Liver (tissue), 9 donors: ENCODE measurements around the gene PPP6R2. TPM values are rescaled to one million over a fixed set of nuclear protein-coding genes. Genes with fewer than 3 reads are reported as not detected.

ENCODE experiments used
- DNase-seq: peaks from one replicate; pipeline ENCODE4 v3.0.0-alpha.2; 2017; ENCODE audit warnings: low spot score
- H3K27ac ChIP-seq, 2 donors: one replicate each; pipeline ENCODE4 v1.7.0; 2013; ENCODE audit warnings: inconsistent platforms in 2 of 2, low read length in 2 of 2, control low read depth in 1 of 2, low read depth in 1 of 2, mild to moderate bottlenecking in 1 of 2
- H3K27me3 ChIP-seq, 4 donors: one replicate each; pipeline versions ENCODE4 v1.6.1 to v1.7.0; 2013; ENCODE audit warnings: low read length in 3 of 4, inconsistent platforms in 1 of 4, mild to moderate bottlenecking in 1 of 4, moderate library complexity in 1 of 4; ENCODE audit not compliant: control insufficient read depth in 4 of 4, insufficient read depth in 4 of 4
- H3K36me3 ChIP-seq, 4 donors: one replicate each; pipeline versions ENCODE4 v1.6.1 to v1.7.0; 2013; ENCODE audit warnings: low read length in 3 of 4, mild to moderate bottlenecking in 3 of 4, low read depth in 1 of 4, moderate library complexity in 1 of 4; ENCODE audit not compliant: control insufficient read depth in 4 of 4, insufficient read depth in 3 of 4
- H3K4me1 ChIP-seq, 4 donors: one replicate each; pipeline versions ENCODE4 v1.6.1 to v1.7.0; 2013; ENCODE audit warnings: low read length in 3 of 4, mild to moderate bottlenecking in 3 of 4, moderate library complexity in 1 of 4; ENCODE audit not compliant: control insufficient read depth in 4 of 4, insufficient read depth in 4 of 4
- H3K4me3 ChIP-seq, 3 donors: one replicate each; pipeline versions ENCODE4 v1.6.1 to v1.7.0; 2013; ENCODE audit warnings: low read length in 3 of 3, control low read depth in 1 of 3, low read depth in 1 of 3, mild to moderate bottlenecking in 1 of 3
- H3K9ac ChIP-seq, 2 donors: one replicate each; pipeline ENCODE4 v1.7.0; 2013; ENCODE audit warnings: low read length in 2 of 2, mild to moderate bottlenecking in 2 of 2, moderate library complexity in 2 of 2, control low read depth in 1 of 2, low read depth in 1 of 2
- H3K9me3 ChIP-seq, 4 donors: one replicate each; pipeline versions ENCODE4 v1.6.1 to v1.7.0; 2013; ENCODE audit warnings: low read length in 3 of 4; ENCODE audit not compliant: control insufficient read depth in 4 of 4
- ATF3 ChIP-seq: IDR thresholded peaks from 2 replicates; pipeline ENCODE4 v1.6.1; 2016; ENCODE audit warnings: antibody characterized with exemption
- CTCF ChIP-seq: fragments of 150-350 bp; IDR thresholded peaks from 2 replicates; pipeline ENCODE4 v1.5.1; 2017; ENCODE audit warnings: improper control_type of control experiment, low read depth, low read length; ENCODE audit not compliant: missing input control
- EGR1 ChIP-seq, 2 donors: IDR thresholded peaks; 2 replicates each; pipeline ENCODE4 v1.6.1; 2016 to 2018; ENCODE audit warnings: antibody characterized with exemption in 2 of 2, low read depth in 2 of 2
- FOXA1 ChIP-seq: IDR thresholded peaks from 2 replicates; pipeline ENCODE4 v1.6.1; 2016; ENCODE audit warnings: antibody characterized with exemption
- FOXA2 ChIP-seq: IDR thresholded peaks from 2 replicates; pipeline ENCODE4 v1.6.1; 2016; ENCODE audit warnings: antibody characterized with exemption
- GABPA ChIP-seq, 2 donors: IDR thresholded peaks in 1 of 2; conservative IDR thresholded peaks in 1 of 2; 2 replicates each; pipeline ENCODE4 v1.6.1; 2016; ENCODE audit warnings: antibody characterized with exemption in 2 of 2, mild to moderate bottlenecking in 1 of 2, moderate library complexity in 1 of 2
- HNF4A ChIP-seq, 2 donors: conservative IDR thresholded peaks; 2 replicates each; pipeline ENCODE4 v1.6.1; 2016; ENCODE audit warnings: antibody characterized with exemption in 2 of 2, mild to moderate bottlenecking in 2 of 2
- HNF4G ChIP-seq: IDR thresholded peaks from 2 replicates; pipeline ENCODE4 v1.6.1; 2016; ENCODE audit warnings: antibody characterized with exemption
- JUND ChIP-seq, 2 donors: IDR thresholded peaks; 2 replicates each; pipeline ENCODE4 v1.6.1; 2016; ENCODE audit warnings: antibody characterized with exemption in 2 of 2
- MAX ChIP-seq: IDR thresholded peaks from 2 replicates; pipeline ENCODE4 v1.6.1; 2016; ENCODE audit warnings: antibody characterized with exemption
- NR2F2 ChIP-seq: IDR thresholded peaks from 2 replicates; pipeline ENCODE4 v1.6.1; 2016; ENCODE audit warnings: antibody characterized with exemption
- REST ChIP-seq: IDR thresholded peaks from 2 replicates; pipeline ENCODE4 v1.6.1; 2016; ENCODE audit warnings: antibody characterized with exemption, mild to moderate bottlenecking
- RXRA ChIP-seq, 2 donors: IDR thresholded peaks; 2 replicates each; pipeline ENCODE4 v1.6.1; 2017 to 2018; ENCODE audit warnings: antibody characterized with exemption in 2 of 2, mild to moderate bottlenecking in 1 of 2
- SP1 ChIP-seq: IDR thresholded peaks from 2 replicates; pipeline ENCODE4 v1.6.1; 2018; ENCODE audit warnings: antibody characterized with exemption, mild to moderate bottlenecking
- TAF1 ChIP-seq: conservative IDR thresholded peaks from 2 replicates; pipeline ENCODE4 v1.6.1; 2016; ENCODE audit warnings: antibody characterized with exemption, mild to moderate bottlenecking
- YY1 ChIP-seq: IDR thresholded peaks from 2 replicates; pipeline ENCODE4 v1.6.1; 2016; ENCODE audit warnings: antibody characterized with exemption, mild to moderate bottlenecking
- ZBTB33 ChIP-seq: IDR thresholded peaks from 2 replicates; pipeline ENCODE4 v1.6.1; 2016; ENCODE audit warnings: antibody characterized with exemption
- WGBS: extraction: QIAGEN DNeasy Blood & Tissue Kit; methylation state at CpG from one replicate; pipeline ENCODE4 v1.1.7; 2013; 5-methylcytosine and 5-hydroxymethylcytosine counted together
- polyA plus RNA-seq, 2 donors: library from polyadenylated mRNA; stranded (reverse) in 1 of 2; unstranded in 1 of 2; fragments of 200-250 nt in 1 of 2; fragments of >200 nt in 1 of 2; fragmentation: Nextera tagmentation in 1 of 2; extraction: Ambion mirVana in 1 of 2; gene quantifications; one replicate each; pipeline versions ENCODE4 v1.2.1 to v1.2.3, GENCODE V29; 2013 to 2015
- total RNA-seq, 2 donors: library from RNA; depleted of rRNA; stranded (reverse); fragments of >200 nt; gene quantifications; one replicate each; pipeline ENCODE4 v1.2.3, GENCODE V29; 2014
- donor health status: healthy.
- donor health status: healthy.
- donor health status: healthy.
- donor health status: healthy.
- donor health status: healthy.

PPP6R2 gene
- total and polyA plus RNA-seq, 4 donors: 28.8 to 117 (median 47.2) TPM

- TF ChIP-seq HNF4G (no peak), TAF1 (no peak), CTCF (no peak), REST (no peak), EGR1 (IDR thresholded peaks at IDR 0.05; ENCODE audit: low read depth in 2 of 2) (no peak), ZBTB33 (no peak), RXRA (IDR thresholded peaks at IDR 0.05) (no peak), MAX (no peak), SP1 (no peak), HNF4A (conservative IDR thresholded peaks at IDR 0.05) (no peak), NR2F2 (no peak), GABPA (IDR thresholded peaks at IDR 0.05 in 1 of 2, conservative IDR thresholded peaks at IDR 0.05 in 1 of 2) (no peak), JUND (IDR thresholded peaks at IDR 0.05) (no peak), YY1 (no peak), ATF3 (no peak), FOXA1 (no peak), FOXA2 (no peak)
- Histone ChIP-seq H3K4me3 (no peak overlapping the region), H3K27ac (no peak overlapping the region), H3K27me3 (no peaks in the 10 kb centered on the region), H3K9me3 (no peaks in the 10 kb centered on the region), H3K9ac (no peak overlapping the region), H3K36me3 (peaks cover 0 to 1% (median 0%) of the 10 kb centered on the region in 4 donors), H3K4me1 (peaks cover 9 to 39% (median 21%) of the 10 kb centered on the region in 4 donors)
- no peak for DNase-seq
- WGBS: 88% methylated on average over 7 of the region's 7 CpGs
These were observed 133.7 kb downstream of the PPP6R2 start for GRCh38 chr22:50476868-50477267.

- H3K36me3 ChIP-seq: peaks cover 0 to 1% (median 0%) of the 10 kb centered on the region in 4 donors
- TF ChIP-seq RXRA (IDR thresholded peaks at IDR 0.05): no peak
- TF ChIP-seq CTCF: no peak
- TF ChIP-seq FOXA2: no peak
- no peak for TF ChIP-seq FOXA1
- TF ChIP-seq ZBTB33: no peak
- no peak for TF ChIP-seq REST
- WGBS: 95% methylated on average over 12 of the region's 12 CpGs
- DNase-seq: no peak
- no peak overlapping the region for H3K27ac ChIP-seq
- H3K27me3 ChIP-seq: no peaks in the 10 kb centered on the region
- H3K4me1 ChIP-seq: peaks cover 11 to 37% (median 17%) of the 10 kb centered on the region in 4 donors
- H3K4me3 ChIP-seq: no peak overlapping the region
- no peaks in the 10 kb centered on the region for H3K9me3 ChIP-seq
- H3K9ac ChIP-seq: no peak overlapping the region
These were observed 134.8 kb downstream of the PPP6R2 start for GRCh38 chr22:50477923-50478322.
